ENCODE measurements around the gene MFNG.

GRCh38 chr22:37525073-37525745, 39.0 kb upstream of the MFNG start:
- TF ChIP-seq CTCF (IDR thresholded peaks at IDR 0.05), result no peak
- no peak for TF ChIP-seq POLR2A (IDR thresholded peaks at IDR 0.05)
